GM12873 (cell line): ENCODE data around the gene SRCAP.

Experiments used
- CTCF ChIP-seq: IDR thresholded peaks from 2 replicates; pipeline ENCODE4 v1.5.1; 2012; ENCODE audit warnings: low read depth, mild to moderate bottlenecking, moderate library complexity, low read length, control low read depth; ENCODE audit not compliant: insufficient read depth; ENCODE audit errors: missing control alignments

SRCAP gene

GRCh38 chr16:30746638-30747175 is 47.7 kb downstream of the SRCAP start:
- no peak for TF ChIP-seq CTCF

GRCh38 chr16:30747331-30747730 is 48.4 kb downstream of the SRCAP start:
- TF ChIP-seq CTCF, result no peak

GRCh38 chr16:30747799-30748633 is 49.0 kb downstream of the SRCAP start, which contains the start of gene PHKG2:
PHKG2 (plus strand) TSS chr16:30748425; CDS start chr16:30748821, 396 bp downstream.
- no peak for TF ChIP-seq CTCF

GRCh38 chr16:30748634-30749445 is 49.9 kb downstream of the SRCAP start:
- no peak for TF ChIP-seq CTCF

- TF ChIP-seq CTCF, result no peak
Observed at GRCh38 chr16:30750201-30750600, 51.2 kb downstream of the SRCAP start.

GRCh38 chr16:30750876-30751465 is 52.0 kb downstream of the SRCAP start:
- TF ChIP-seq CTCF, result no peak
